Adipocyte (in vitro differentiated cells): ENCODE data around the gene SMCO4.
A peak's percentile ranks its signal among the peaks of the same experiment; 100 is the strongest.
"Not testable (repeated sequence)": the region's sequence is repeated elsewhere in the genome, so short reads cannot be mapped to it uniquely, and the experiment has no call there.

Experiments
- DNase-seq: peaks from one replicate; pipeline ENCODE4 v3.0.0-alpha.2; 2015; ENCODE audit warnings: low read depth
- H3K27me3 ChIP-seq: replicated peaks from 2 replicates; pipeline ENCODE4 v1.7.0; 2013; ENCODE audit warnings: mild to moderate bottlenecking, low read length, moderate library complexity; ENCODE audit not compliant: control insufficient read depth, insufficient read depth
- H3K36me3 ChIP-seq: 2 replicates; pipeline ENCODE4 v1.7.0; 2013; ENCODE audit warnings: low read length, mild to moderate bottlenecking, moderate library complexity; ENCODE audit not compliant: control insufficient read depth, insufficient read depth, severe bottlenecking
- H3K4me1 ChIP-seq: 2 replicates; pipeline ENCODE4 v1.7.0; 2013; ENCODE audit warnings: mild to moderate bottlenecking, low read length, moderate library complexity; ENCODE audit not compliant: control insufficient read depth, insufficient read depth
- H3K4me3 ChIP-seq: 2 replicates; pipeline ENCODE4 v1.7.0; 2013; ENCODE audit warnings: mild to moderate bottlenecking, low read length, moderate library complexity
- H3K9ac ChIP-seq: 2 replicates; pipeline ENCODE4 v1.7.0; 2013; ENCODE audit warnings: mild to moderate bottlenecking, low read length, moderate library complexity
- H3K9me3 ChIP-seq: 2 replicates; pipeline ENCODE4 v1.7.0; 2013; ENCODE audit warnings: mild to moderate bottlenecking, low read length, moderate library complexity; ENCODE audit not compliant: control insufficient read depth

The SMCO4 gene

DNA sequence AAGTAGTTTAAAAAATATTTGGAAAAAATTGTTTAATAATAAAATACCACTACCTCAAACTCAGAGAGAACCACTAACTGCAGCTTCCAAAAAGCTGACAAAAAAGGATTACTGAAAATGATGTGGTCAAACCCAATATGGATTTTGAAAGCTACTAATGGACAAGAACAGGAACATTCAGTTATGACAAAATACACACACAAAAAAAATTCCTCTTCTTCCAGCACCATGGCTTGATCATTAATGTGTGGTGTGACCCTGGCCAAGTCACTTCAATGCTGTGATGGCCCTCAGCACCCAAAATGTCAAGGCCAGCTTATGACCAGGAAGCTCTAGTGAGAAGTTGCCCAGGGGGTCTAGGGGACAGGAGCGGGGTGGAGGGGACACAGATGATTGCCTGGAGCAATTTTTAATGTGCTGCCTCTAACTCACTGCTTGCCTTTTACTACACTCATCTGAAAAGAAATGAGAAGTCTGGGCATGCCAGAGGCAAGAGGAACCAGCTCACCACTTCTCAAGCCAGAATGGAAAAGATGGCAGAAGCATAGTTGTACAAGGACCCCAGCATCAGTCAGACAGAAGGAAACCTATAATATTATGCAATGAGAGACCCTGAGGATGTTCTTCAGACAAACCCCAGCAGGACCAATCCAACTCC is 2.2 kb downstream of the SMCO4 start:
- Histone ChIP-seq H3K4me3 (no peak overlapping the region), H3K9ac (no peak overlapping the region), H3K27me3 (no peaks in the 10 kb centered on the region), H3K9me3 (no peaks in the 10 kb centered on the region), H3K4me1 (peaks cover 20% of the 10 kb centered on the region), H3K36me3 (no peaks in the 10 kb centered on the region)
- DNase-seq: no peak

DNA sequence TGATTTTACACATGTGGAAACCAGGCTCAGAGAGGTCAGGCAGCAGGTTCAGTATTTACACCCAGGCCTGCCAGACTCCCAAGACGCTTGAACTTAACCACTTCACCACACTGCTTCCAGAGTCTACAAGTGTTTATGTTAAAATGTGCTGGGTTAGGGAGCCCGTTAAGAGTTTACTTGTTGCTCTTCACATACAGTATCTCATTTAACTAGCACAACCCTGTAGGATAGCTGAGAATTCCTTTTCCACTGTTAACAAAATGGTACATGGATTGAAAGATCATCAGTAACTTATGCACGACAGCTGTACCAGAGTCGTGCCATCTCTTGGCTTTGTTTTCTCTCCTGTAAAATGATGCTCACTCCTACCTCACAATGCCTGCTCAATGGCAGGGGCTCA is 2.9 kb downstream of the SMCO4 start:
- H3K36me3 ChIP-seq: no peaks in the 10 kb centered on the region
- DNase-seq: no peak
- H3K4me1 ChIP-seq: peaks cover 20% of the 10 kb centered on the region
- H3K9me3 ChIP-seq: no peaks in the 10 kb centered on the region
- no peak overlapping the region for H3K4me3 ChIP-seq
- no peak overlapping the region for H3K9ac ChIP-seq
- H3K27me3 ChIP-seq: no peaks in the 10 kb centered on the region

- no peaks in the 10 kb centered on the region for H3K9me3 ChIP-seq
- peaks cover 14% of the 10 kb centered on the region for H3K4me1 ChIP-seq
- DNase-seq: no peak
- H3K4me3 ChIP-seq: no peak overlapping the region
- H3K9ac ChIP-seq: no peak overlapping the region
- no peaks in the 10 kb centered on the region for H3K36me3 ChIP-seq
- H3K27me3 ChIP-seq: no peaks in the 10 kb centered on the region
Measured at GRCh38 chr11:93537767-93538261, 5.4 kb downstream of the SMCO4 start.

DNA sequence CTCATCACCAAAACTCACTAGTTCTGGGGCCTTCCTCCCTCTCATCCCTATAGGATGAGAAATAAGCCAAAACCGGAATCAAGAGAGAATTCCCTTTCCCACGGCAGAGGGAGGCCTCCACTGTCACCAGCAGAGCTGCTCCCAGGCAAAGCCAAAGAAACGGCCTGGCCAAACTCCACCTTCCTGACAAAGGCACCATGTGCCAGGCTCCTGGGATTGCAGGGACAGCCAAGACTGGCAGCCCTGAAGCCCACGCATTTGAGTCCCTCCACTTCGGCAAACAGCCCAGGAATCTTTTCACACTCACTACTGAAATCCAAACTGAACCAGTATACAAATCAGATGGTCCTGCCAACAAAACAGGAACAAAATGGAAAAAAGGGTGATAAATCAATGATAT is 6.1 kb downstream of the SMCO4 start:
- Histone ChIP-seq H3K9ac (no peak overlapping the region), H3K9me3 (no peaks in the 10 kb centered on the region), H3K4me1 (peaks cover 14% of the 10 kb centered on the region), H3K4me3 (no peak overlapping the region), H3K36me3 (no peaks in the 10 kb centered on the region), H3K27me3 (no peaks in the 10 kb centered on the region)
- no peak for DNase-seq

DNA sequence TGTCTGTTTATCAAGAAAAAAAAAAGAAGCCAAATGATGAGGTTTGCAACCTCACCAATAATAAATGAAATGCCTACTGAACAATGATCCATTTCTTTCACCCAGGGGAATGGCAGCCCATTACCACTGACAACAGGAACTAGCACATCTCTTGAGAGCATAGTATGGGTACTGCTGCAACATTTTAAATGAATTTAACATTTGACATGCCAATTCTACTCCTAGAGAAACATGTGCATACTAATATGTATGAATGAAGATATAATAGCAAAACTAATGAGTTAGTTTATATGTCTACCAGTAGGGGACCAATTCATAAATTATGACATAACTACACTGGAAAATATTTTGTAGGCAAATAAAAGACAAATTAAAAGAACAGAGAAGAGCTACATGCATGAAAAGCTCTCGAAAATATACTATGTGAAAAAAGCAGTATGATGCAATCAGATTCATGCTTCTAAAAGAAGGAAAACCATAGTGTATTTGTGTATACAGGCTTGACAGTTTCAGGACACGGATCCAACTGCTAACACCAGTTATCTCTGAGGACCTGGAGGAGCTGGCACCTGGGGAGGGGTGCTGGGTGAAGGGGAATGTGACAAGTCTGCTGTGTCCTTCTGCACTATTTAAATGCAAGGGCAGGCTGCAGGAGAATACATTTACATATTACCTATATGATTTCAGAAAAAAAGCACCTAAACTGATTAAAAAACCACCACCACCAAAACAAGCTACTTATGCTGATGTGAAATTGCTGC is 6.9 kb downstream of the SMCO4 start:
- no peaks in the 10 kb centered on the region for H3K27me3 ChIP-seq
- H3K9ac ChIP-seq: no peak overlapping the region
- peaks cover 14% of the 10 kb centered on the region for H3K4me1 ChIP-seq
- no peaks in the 10 kb centered on the region for H3K36me3 ChIP-seq
- H3K4me3 ChIP-seq: no peak overlapping the region
- H3K9me3 ChIP-seq: no peaks in the 10 kb centered on the region
- peak; percentile 24 for DNase-seq

DNA sequence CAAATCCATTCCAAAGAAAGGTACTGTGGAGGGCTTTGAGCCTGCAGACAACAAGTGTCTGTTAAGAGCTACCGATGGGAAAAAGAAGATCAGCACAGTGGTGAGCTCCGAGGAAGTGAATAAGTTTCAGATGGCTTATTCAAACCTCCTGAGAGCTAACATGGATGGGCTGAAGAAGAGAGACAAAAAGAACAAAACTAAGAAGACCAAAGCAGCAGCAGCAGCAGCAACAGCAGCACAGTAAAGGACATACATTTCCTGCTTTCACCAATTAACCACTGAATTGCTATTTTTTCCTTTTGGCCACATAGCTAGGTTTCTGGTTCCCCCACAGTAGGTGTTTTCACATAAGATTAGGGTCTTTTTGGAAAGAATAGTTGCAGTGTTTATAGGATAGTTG is 7.6 kb downstream of the SMCO4 start:
- not testable (repeated sequence) for H3K9me3 ChIP-seq, H3K4me3 ChIP-seq, DNase-seq, H3K27me3 ChIP-seq, H3K9ac ChIP-seq, H3K36me3 ChIP-seq
- peaks cover 14% of the 10 kb centered on the region for H3K4me1 ChIP-seq

DNA sequence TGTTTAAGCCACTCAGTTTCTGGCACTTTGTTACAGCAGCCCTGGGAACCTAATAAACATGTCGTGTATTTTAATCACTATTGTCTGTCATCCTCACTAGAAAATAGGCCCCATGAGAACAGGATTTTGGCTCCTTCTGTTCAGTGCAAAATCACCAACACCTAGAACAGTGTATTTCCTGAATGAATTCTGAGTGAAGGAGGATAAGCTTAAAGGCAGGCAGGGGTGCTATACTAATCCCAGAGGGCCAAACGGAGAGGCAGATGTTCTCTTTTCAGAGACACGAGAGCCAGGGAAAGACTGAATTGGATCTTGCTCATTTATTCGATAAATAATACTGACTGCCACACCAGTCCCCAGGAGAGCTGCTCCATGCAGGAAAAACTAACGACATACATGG is 10.4 kb downstream of the SMCO4 start:
- Histone ChIP-seq H3K4me1 (peaks cover 34% of the 10 kb centered on the region), H3K9me3 (no peaks in the 10 kb centered on the region), H3K36me3 (no peaks in the 10 kb centered on the region), H3K9ac (no peak overlapping the region), H3K4me3 (no peak overlapping the region), H3K27me3 (no peaks in the 10 kb centered on the region)
- no peak for DNase-seq

- Histone ChIP-seq H3K36me3 (no peaks in the 10 kb centered on the region), H3K4me3 (no peak overlapping the region), H3K27me3 (no peaks in the 10 kb centered on the region), H3K9ac (no peak overlapping the region), H3K9me3 (no peaks in the 10 kb centered on the region), H3K4me1 (peaks cover 29% of the 10 kb centered on the region)
- no peak for DNase-seq
Measured at GRCh38 chr11:93532281-93532789, 10.9 kb downstream of the SMCO4 start.

DNA sequence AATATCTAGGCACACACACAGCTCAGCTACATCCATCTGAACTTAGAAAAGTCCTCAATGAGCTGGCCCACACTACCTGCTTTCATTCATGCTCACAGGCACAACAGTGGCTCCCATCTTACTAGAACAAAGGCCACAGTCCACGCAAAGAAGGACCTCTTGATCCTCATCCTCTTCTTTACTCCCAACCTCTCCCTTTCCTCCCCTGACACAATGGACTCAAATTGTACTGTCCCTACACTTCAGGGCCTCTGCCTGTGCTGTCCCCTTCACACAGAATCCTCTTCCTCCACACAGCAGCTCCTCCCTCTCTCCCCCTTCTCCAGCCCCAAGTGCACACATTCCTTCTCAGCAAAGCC is 12.7 kb downstream of the SMCO4 start:
- no peaks in the 10 kb centered on the region for H3K9me3 ChIP-seq

DNA sequence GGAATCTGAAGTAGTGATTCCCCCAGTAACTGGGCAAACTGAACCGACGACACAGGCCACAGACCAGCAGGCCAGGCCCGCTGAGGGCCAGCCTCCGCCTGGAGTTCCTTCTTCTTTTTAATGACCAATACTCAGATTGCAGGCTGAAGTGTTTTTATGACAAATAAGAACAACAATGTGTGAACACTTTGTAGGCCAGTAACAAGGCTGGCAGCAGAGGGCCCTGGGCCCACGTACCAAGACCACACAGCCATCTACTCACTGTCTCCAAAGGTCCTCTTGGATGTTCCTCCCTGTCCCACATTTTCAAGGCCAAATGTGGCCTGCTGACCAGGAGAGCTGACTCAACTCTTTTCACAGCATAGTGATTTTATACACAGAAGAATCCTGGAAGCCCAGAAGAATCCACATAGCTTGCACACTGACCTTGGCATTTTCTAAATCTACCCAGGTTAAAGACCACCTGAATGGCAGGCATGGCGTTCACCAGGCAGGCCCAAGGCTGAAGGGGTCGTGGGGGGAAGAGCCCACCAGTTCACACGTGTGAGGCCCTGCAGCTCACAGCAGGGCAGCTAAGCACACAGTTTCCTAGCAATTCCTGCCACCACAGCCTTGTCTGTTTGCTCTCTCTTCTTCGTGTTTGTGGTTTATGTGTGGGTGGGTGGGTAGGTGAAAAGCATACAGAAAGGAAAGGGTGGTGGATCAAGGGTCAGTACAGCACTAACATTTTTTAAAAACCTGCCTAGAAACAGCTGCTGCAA is 13.3 kb downstream of the SMCO4 start:
- DNase-seq: peak; percentile 10
- Histone ChIP-seq H3K9me3 (no peaks in the 10 kb centered on the region), H3K4me3 (no peak overlapping the region), H3K4me1 (peaks cover 35% of the 10 kb centered on the region), H3K36me3 (no peaks in the 10 kb centered on the region), H3K27me3 (no peaks in the 10 kb centered on the region), H3K9ac (peak overlapping the region; percentile 0)

More for the DNA sequence above, 12.7 kb downstream of the SMCO4 start:
- Histone ChIP-seq H3K36me3 (no peaks in the 10 kb centered on the region), H3K4me1 (peaks cover 32% of the 10 kb centered on the region), H3K4me3 (no peak overlapping the region), H3K9ac (peak overlapping the region; percentile 0), H3K27me3 (no peaks in the 10 kb centered on the region)
- no peak for DNase-seq
